HG02610 (cell line): ENCODE data around the gene HOXC6.

Source experiments
- ATAC-seq: cut with Tn5 transposase; IDR thresholded peaks from one replicate; pipeline ENCODE4 v1.9.1; 2021; ENCODE audit warnings: mild to moderate bottlenecking, moderate library complexity; ENCODE audit not compliant: unreplicated experiment

HOXC6 gene

GRCh38 chr12:53989227-53990113 lies 38.8 kb upstream of the HOXC6 start:
- no peak for ATAC-seq

GRCh38 chr12:53990311-53991076 lies 37.7 kb upstream of the HOXC6 start:
- ATAC-seq = no peak

GRCh38 chr12:53991077-53991460 lies 37.2 kb upstream of the HOXC6 start:
- no peak for ATAC-seq

- no peak for ATAC-seq
Measured at GRCh38 chr12:53992377-53992889, 35.8 kb upstream of the HOXC6 start.

- no peak for ATAC-seq
Measured at GRCh38 chr12:53993162-53994008, 34.9 kb upstream of the HOXC6 start.

GRCh38 chr12:53994009-53994263 lies 34.3 kb upstream of the HOXC6 start:
- no peak for ATAC-seq

GRCh38 chr12:53994264-53995001 lies 33.8 kb upstream of the HOXC6 start:
- no peak for ATAC-seq

- ATAC-seq = no peak
Measured at GRCh38 chr12:53995002-53995377, 33.2 kb upstream of the HOXC6 start.

GRCh38 chr12:53995378-53996239 lies 32.6 kb upstream of the HOXC6 start:
- ATAC-seq = no peak

GRCh38 chr12:53996240-53997203 lies 31.7 kb upstream of the HOXC6 start:
- no peak for ATAC-seq

- ATAC-seq = no peak
Measured at GRCh38 chr12:53997204-53998109, 30.8 kb upstream of the HOXC6 start.

GRCh38 chr12:53998110-53998899 lies 29.9 kb upstream of the HOXC6 start:
- ATAC-seq = no peak

- no peak for ATAC-seq
Measured at GRCh38 chr12:53998900-53999236, 29.4 kb upstream of the HOXC6 start.

- ATAC-seq = no peak
Measured at GRCh38 chr12:53999559-54000115, 28.6 kb upstream of the HOXC6 start.

- no peak for ATAC-seq
Measured at GRCh38 chr12:54000116-54001114, 27.8 kb upstream of the HOXC6 start, which contains the start of gene HOXC9. HOXC9 (plus strand) TSS chr12:54000161; CDS start chr12:54000189, 28 bp downstream.
